Choroid plexus epithelial cell (primary cell): ENCODE data around the gene ITGA11.

Experiments used
- DNase-seq: peaks from one replicate; pipeline ENCODE4 v3.0.0-alpha.2; 2010; ENCODE audit warnings: low read depth
- H3K4me3 ChIP-seq: 2 replicates; pipeline ENCODE4 v1.5.1; 2011; ENCODE audit warnings: low read depth, mild to moderate bottlenecking, control low read depth, low read length, moderate library complexity
- TF ChIP-seq, protein P1 (sequence below): conservative IDR thresholded peaks from 2 replicates; pipeline ENCODE4 v1.5.1; 2011; ENCODE audit warnings: low read depth, mild to moderate bottlenecking, control low read depth, inconsistent platforms, low read length, moderate library complexity

ITGA11 gene

DNA sequence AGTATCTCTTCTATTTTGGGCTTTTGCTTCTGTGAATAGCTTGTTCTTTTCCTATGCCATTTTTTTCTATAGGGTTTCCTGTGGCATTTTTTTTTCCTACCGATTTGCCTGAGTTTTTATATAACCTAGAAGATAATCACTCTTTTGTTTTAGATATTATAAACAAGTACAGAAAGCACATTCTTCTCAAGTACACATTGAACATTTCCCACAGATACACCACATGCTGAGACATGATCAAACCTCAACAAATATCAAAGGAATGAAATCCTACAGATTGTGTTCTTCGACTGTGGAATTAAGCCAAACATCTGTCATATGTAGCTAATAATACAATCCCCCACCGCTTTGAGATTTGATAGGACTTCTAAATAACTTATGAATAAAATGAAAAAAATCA is 163.6 kb downstream of the ITGA11 start:
- TF ChIP-seq, protein P1, sequence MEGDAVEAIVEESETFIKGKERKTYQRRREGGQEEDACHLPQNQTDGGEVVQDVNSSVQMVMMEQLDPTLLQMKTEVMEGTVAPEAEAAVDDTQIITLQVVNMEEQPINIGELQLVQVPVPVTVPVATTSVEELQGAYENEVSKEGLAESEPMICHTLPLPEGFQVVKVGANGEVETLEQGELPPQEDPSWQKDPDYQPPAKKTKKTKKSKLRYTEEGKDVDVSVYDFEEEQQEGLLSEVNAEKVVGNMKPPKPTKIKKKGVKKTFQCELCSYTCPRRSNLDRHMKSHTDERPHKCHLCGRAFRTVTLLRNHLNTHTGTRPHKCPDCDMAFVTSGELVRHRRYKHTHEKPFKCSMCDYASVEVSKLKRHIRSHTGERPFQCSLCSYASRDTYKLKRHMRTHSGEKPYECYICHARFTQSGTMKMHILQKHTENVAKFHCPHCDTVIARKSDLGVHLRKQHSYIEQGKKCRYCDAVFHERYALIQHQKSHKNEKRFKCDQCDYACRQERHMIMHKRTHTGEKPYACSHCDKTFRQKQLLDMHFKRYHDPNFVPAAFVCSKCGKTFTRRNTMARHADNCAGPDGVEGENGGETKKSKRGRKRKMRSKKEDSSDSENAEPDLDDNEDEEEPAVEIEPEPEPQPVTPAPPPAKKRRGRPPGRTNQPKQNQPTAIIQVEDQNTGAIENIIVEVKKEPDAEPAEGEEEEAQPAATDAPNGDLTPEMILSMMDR = no peak
- DNase-seq = peak; percentile 83
- H3K4me3 ChIP-seq = no peak overlapping the region

DNA sequence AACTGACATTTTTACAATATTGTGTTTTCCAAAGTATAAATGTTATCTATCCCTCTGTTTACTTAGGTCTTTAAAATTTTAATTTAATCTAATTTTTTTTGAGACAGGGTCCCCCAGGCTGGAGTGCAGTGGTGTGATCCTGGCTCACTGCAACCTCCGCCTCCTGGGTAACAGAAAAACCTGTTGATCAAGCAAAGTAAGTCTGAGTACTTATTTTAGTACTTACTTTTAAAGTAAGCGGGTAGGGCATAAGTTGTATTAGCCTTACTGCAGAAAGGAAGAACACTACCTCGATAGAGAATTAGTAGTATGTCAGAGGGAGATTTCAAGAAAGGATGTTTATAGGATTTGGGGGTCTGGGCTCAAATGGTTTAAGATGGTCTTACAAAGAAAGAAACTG is 166.3 kb downstream of the ITGA11 start:
- no peak for DNase-seq
- H3K4me3 ChIP-seq = no peak overlapping the region
- TF ChIP-seq, protein P1 = no peak

- DNase-seq = no peak
- TF ChIP-seq, protein P1 = no peak
- H3K4me3 ChIP-seq = no peak overlapping the region
Observed at GRCh38 chr15:68265081-68265480, 166.9 kb downstream of the ITGA11 start.

- DNase-seq = no peak
- no peak overlapping the region for H3K4me3 ChIP-seq
- TF ChIP-seq, protein P1 = no peak
Observed at GRCh38 chr15:68264282-68264681, 167.7 kb downstream of the ITGA11 start.

DNA sequence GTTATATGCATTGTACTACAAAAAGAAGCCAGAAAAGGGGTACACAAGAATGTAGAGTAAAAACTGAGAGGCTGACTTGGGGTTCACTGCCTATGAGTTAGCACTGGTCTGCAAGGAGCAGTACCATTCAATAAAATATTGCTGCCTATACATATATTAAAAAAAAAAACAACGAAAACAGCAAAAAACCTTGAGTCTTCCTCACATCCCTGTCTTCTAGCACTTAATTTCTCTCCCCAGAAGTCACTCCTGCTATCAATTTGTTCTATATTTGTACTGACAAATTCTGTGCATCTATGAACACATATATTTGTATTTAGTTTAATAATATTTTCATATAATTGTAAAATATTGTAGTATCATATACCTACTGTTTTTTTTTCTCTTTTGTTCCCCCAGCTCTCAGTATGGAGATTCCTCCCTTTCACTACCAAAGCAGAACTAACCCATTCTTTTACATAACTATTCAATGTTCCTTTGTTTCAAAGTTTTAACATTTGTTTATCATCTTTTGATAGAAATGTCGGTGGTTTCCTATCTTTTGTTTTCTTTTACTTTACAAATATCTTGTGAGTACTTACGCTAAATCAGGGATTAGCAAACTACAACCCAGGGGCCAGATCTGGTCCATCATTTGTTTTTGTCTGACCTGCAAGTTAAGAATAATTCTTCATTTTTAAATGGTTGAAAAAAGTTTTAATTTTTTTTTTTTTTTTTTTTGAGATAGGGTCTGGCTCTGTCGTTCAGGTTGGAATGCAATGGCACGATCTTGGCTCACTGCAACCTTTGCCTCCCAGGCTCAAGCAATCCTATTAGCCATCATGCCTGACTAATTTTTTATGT is 169.2 kb downstream of the ITGA11 start:
- DNase-seq = no peak
- TF ChIP-seq, protein P1 = no peak
- no peak overlapping the region for H3K4me3 ChIP-seq

DNA sequence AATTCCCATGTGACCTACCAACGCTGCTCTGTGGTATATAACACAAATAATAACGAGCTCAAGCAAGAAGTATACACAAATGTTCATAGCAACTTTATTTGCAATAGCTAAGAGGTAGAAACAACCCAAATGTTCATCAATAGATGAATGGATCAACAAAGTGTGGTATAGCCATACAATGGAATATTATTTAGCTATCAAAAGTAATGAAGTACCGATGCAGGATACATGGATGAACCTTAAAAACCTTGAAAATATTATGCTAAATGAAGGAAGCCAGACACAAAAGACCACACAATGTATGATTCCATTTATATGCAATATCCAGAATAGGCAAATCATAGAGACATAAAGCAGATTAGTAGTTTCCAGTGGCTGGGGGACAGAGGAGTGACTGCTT is 170.0 kb downstream of the ITGA11 start:
- no peak overlapping the region for H3K4me3 ChIP-seq
- TF ChIP-seq, protein P1 = no peak
- no peak for DNase-seq

- H3K4me3 ChIP-seq = no peak overlapping the region
- DNase-seq = no peak
- TF ChIP-seq, protein P1 = no peak
Observed at GRCh38 chr15:68261241-68261640, 170.7 kb downstream of the ITGA11 start.
